HG02798 (cell line): Measurements from ENCODE around the gene MYO19.
"Not testable (repeated sequence)": the region's sequence is repeated elsewhere in the genome, so short reads cannot be mapped to it uniquely, and the experiment has no call there.

ENCODE experiments used
- ATAC-seq: cut with Tn5 transposase; IDR thresholded peaks from one replicate; pipeline ENCODE4 v1.9.1; 2021; ENCODE audit warnings: mild to moderate bottlenecking; ENCODE audit not compliant: unreplicated experiment, poor library complexity

Gene MYO19

DNA sequence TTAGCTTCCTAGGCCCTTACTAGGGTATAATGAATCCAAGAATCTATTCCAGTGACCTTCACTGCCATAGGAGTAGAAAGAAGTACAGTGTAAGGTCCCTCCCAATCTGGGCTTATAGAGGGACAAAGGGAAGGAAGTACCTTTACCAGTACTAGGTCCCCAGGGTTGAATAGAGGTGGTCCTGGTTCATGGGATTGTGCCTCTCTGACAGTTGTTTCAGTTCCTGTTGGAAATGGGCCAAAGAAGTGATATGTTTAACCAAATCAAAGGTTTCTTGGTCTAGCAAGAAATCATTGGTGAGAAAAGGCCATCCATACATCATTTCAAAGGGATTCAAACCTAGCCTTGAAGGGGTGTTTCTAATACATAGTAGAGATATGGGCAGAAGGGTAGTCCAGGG lies 64.2 kb downstream of the MYO19 start:
- ATAC-seq, result no peak

GRCh38 chr17:36469733-36470132 lies 64.9 kb downstream of the MYO19 start:
- no peak for ATAC-seq

DNA sequence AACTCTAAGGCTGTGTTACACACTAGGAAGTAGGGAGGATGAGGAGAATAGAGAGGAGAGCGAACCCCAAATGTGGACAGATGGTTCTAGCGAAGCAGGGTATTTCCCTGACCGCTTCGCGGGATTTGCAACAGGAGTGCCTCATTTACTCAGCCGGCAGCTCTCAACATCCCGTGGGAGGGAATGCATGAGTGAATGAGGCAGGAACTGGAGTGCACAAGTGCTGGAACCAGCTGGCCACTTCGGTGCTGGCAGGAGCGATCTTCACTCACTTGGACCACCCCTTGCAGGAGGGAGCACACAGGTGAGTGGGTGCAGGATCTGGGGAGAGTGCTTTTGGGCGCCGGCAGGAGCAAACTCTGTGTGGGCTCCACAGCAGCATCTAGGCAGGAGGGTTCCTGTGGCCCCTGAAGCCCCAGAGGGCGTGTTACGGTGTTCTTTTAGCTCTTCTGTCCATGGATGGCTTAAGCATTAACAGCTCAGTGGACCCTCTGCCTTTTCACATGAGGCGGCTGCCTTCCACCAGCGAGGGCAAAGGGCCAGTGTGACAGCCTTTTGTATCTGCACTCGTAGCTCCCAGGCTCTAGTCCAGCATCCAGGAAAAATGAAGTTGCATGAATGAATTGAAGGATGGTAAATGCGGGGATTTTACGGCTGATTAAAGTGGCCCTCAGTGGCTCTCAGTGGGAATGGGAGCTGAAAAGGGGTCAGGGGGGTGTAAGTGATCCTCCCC lies 65.6 kb downstream of the MYO19 start:
- no peak for ATAC-seq

GRCh38 chr17:36464765-36465088 lies 69.9 kb downstream of the MYO19 start:
- ATAC-seq, result no peak

- no peak for ATAC-seq
Measured at GRCh38 chr17:36463916-36464764, 70.5 kb downstream of the MYO19 start.

- no peak for ATAC-seq
Measured at GRCh38 chr17:36461330-36462110, 73.1 kb downstream of the MYO19 start.

DNA sequence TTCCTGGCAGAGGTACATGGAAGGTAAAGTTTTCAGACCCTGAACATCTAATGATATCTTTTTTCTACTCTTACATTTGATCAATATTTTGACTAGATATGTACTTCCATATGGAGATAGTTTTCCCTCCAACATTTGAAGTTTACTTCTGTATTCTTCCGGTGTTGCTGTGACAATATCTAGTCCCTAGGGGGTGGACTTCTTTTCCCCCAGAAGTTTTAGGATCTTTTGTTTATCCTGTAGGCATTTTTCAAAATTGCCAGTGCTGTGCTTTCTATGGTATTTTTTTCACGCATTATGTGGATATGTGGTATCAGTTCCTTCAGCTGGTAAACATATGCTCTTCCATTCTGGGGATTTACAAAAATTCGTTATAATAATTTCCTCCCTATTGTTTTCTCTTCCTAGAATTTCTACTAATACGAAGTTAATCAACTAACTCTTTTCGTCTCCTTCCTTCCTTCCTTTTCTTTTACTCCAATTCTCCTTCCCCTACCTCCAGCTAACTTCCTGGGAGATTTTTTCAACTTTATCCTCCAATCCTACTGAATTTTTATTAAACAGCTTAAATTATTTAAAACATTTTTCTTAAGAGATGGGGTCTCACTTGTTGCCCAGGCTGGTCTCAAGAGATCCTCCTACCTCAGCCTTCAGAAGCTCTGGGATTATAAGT lies 74.3 kb downstream of the MYO19 start:
- no peak for ATAC-seq

DNA sequence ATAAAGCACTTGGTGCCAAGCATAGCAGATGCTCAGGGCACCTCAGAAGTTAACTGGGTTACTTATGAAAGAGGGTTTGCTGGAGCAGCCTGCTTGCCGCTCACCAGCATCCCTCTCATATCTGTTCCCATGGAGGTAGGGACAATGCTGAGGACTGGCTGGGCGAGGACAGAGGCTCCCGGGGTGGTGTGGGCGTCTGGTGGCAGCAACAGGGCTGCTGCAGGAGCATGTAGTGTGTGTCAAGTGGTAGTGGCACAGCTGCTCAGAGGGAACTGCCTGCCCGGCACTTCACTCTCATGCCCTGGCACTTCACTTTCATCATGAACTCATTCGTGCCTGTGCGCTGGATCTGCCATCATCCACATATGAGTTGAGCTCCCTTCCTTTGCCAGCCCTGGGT lies 75.1 kb downstream of the MYO19 start:
- no peak for ATAC-seq

- ATAC-seq, result no peak
Measured at GRCh38 chr17:36459045-36459444, 75.6 kb downstream of the MYO19 start.

DNA sequence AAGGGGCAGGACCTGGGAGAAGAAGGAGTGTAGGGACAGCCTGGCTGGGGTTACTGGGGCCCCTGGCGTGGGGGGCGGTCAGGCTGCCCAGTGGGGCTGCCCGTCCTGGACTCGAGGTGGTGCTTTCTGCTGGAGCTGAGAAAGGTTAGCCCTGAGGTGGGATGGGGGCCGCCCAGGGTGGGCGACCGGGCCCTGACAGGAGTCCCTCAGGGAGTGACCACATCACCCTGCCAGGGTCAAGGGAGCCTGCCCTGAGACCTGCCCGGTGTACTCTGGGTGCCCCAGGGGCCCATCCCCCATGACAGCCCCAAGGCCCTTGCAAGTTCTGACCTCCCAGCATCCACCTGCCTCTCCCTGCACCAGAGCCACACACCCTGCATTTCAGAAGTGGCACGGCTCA lies 77.0 kb downstream of the MYO19 start:
- ATAC-seq, result not testable (repeated sequence)

- not testable (repeated sequence) for ATAC-seq
Measured at GRCh38 chr17:36452888-36453287, 81.8 kb downstream of the MYO19 start.

GRCh38 chr17:36449997-36450396 lies 84.7 kb downstream of the MYO19 start:
- ATAC-seq, result not testable (repeated sequence)
